ENCODE data around the gene COX7A2. TPM values are rescaled to one million over a fixed set of nuclear protein-coding genes. Genes with fewer than 3 reads are reported as not detected.

Gene COX7A2
- total RNA-seq, 1 donor from 2014 or later = 370 TPM

DNA sequence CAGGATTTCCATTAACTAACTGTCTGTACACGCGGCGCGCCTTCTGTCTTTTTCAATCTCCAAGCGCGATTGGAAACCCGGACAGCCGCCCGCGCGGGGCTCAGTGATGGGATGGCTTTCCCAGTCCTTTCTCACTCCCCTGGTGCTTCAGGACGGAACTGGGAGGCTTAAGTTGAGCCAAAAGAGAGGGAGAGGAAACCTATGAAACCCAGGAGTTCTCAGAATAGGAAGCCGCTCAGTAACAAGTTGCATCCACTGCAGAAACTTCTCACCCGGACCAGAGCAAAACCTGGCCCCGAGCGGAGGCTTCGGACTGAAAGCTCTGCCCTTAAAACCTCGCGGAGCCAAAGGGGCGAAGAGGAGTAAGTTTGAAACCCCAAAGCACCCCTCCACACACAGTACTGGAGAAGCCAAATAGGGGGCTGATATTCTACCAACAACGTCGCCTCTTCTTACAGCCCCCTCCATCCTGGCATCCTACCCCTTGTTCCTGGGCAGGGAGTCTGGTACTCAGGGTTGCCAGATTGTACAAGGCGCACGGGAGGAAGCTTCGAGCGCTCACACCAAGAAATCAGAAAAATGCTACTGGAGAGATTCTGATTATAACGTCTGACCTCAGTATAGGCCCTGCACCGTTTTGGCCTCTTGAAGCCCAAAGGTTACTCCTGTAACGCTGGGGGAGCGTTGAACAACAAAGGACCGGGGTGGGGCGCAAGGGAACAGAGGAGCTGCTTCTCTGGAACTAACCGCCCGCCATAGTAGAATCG, 36.8 kb downstream of the COX7A2 start:
- H3K36me3 Mint-ChIP-seq = no peaks in the 10 kb centered on the region
- H3K9me3 Mint-ChIP-seq = no peaks in the 10 kb centered on the region
- H3K27ac Mint-ChIP-seq = peak overlapping the region; percentile 37
- peaks cover 48% of the 10 kb centered on the region for H3K4me1 Mint-ChIP-seq (ENCODE audit: unreplicated experiment)
- no peak for DNase-seq (ENCODE audit: extremely low spot score, unreplicated experiment)
- TF ChIP-seq, protein P1, sequence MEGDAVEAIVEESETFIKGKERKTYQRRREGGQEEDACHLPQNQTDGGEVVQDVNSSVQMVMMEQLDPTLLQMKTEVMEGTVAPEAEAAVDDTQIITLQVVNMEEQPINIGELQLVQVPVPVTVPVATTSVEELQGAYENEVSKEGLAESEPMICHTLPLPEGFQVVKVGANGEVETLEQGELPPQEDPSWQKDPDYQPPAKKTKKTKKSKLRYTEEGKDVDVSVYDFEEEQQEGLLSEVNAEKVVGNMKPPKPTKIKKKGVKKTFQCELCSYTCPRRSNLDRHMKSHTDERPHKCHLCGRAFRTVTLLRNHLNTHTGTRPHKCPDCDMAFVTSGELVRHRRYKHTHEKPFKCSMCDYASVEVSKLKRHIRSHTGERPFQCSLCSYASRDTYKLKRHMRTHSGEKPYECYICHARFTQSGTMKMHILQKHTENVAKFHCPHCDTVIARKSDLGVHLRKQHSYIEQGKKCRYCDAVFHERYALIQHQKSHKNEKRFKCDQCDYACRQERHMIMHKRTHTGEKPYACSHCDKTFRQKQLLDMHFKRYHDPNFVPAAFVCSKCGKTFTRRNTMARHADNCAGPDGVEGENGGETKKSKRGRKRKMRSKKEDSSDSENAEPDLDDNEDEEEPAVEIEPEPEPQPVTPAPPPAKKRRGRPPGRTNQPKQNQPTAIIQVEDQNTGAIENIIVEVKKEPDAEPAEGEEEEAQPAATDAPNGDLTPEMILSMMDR (conservative IDR thresholded peaks at IDR 0.05) = no peak
- peak overlapping the region; percentile 92 for H3K4me3 Mint-ChIP-seq
- H3K27me3 Mint-ChIP-seq = peaks cover 83% of the 10 kb centered on the region

DNA sequence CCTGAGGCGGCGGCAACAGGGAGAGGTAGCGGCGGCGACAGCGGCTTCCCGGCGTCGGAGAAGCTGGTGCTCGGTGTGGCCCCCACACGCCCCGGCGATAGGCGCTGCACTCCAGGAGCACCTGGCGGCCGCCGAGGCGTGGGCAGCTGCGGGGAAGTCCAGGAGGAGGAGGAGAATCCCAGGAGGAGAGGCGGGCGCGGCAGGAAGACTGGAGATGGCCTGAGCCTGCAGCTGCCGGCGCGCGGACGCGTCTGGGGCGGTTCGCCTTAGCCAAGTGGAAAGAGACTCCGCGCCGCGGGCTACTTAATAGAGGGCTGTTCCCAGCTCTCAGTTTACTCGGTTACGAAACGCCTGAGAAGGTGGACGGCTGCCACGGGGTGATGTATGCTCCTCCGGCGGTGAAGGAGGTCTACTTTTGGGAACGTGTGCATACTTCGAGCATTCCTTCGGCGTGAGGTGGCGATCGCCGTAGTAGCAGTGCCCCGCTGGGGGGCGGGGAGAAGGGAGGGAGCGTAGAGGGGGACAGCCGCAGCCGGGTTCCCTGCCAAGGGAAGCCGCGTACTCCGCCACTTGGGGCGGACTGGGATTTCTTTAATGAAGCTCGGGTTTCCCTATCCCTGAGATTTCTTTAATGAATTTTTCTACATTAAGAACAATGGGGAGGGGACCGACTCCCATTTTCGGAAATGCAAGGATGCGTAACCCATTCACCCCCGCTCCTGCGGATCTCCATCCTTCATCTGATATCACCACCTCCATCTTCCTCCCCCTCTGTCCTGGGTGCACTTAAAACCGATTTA, 37.6 kb downstream of the COX7A2 start, which contains the start of gene COL12A1:
COL12A1 (minus strand) TSS at position 278 of the 800 bp plus-strand sequence. CDS start 3,261 bp downstream, outside the sequence.
- TF ChIP-seq, protein P1 (conservative IDR thresholded peaks at IDR 0.05) = no peak
- Mint-ChIP-seq H3K36me3 (no peaks in the 10 kb centered on the region), H3K4me3 (peak within 1 kb of the TSS; percentile 92), H3K27me3 (peaks cover 87% of the 10 kb centered on the region), H3K4me1 (ENCODE audit: unreplicated experiment) (peaks cover 48% of the 10 kb centered on the region), H3K9me3 (no peaks in the 10 kb centered on the region), H3K27ac (peak within 1 kb of the TSS; percentile 14)
- no peak for DNase-seq (ENCODE audit: extremely low spot score, unreplicated experiment)

- peak overlapping the region; percentile 14 for H3K27ac Mint-ChIP-seq
- no peak for DNase-seq (ENCODE audit: extremely low spot score, unreplicated experiment)
- peaks cover 90% of the 10 kb centered on the region for H3K27me3 Mint-ChIP-seq
- H3K9me3 Mint-ChIP-seq = no peaks in the 10 kb centered on the region
- no peaks in the 10 kb centered on the region for H3K36me3 Mint-ChIP-seq
- H3K4me1 Mint-ChIP-seq (ENCODE audit: unreplicated experiment) = peaks cover 48% of the 10 kb centered on the region
- TF ChIP-seq, protein P1 (conservative IDR thresholded peaks at IDR 0.05) = no peak
- peak overlapping the region; percentile 92 for H3K4me3 Mint-ChIP-seq
Measured at GRCh38 chr6:75204959-75205775, 38.4 kb downstream of the COX7A2 start.

GRCh38 chr6:75204217-75204958, 39.2 kb downstream of the COX7A2 start:
- Mint-ChIP-seq H3K27ac (peak overlapping the region; percentile 1), H3K36me3 (no peaks in the 10 kb centered on the region), H3K4me3 (peak overlapping the region; percentile 92), H3K4me1 (ENCODE audit: unreplicated experiment) (peaks cover 48% of the 10 kb centered on the region), H3K9me3 (no peaks in the 10 kb centered on the region), H3K27me3 (peaks cover 93% of the 10 kb centered on the region)
- no peak for DNase-seq (ENCODE audit: extremely low spot score, unreplicated experiment)
- TF ChIP-seq, protein P1 (conservative IDR thresholded peaks at IDR 0.05) = peak; percentile 90

GRCh38 chr6:75203721-75204120, 39.9 kb downstream of the COX7A2 start:
- peaks cover 43% of the 10 kb centered on the region for H3K4me1 Mint-ChIP-seq (ENCODE audit: unreplicated experiment)
- peaks cover 88% of the 10 kb centered on the region for H3K27me3 Mint-ChIP-seq
- no peaks in the 10 kb centered on the region for H3K9me3 Mint-ChIP-seq
- H3K27ac Mint-ChIP-seq = no peak overlapping the region
- H3K36me3 Mint-ChIP-seq = no peaks in the 10 kb centered on the region
- DNase-seq (ENCODE audit: extremely low spot score, unreplicated experiment) = no peak
- peak overlapping the region; percentile 92 for H3K4me3 Mint-ChIP-seq
- TF ChIP-seq, protein P1 (conservative IDR thresholded peaks at IDR 0.05) = no peak
